Stimulated activated memory B cell treated with anti-CD40 and anti-IgM and Interleukin-4, amounts not matched to agents 10 μg/mL and 1 μg/mL and 100 μg/mL, for 72 hours (primary cell): ENCODE data around the gene BRD3OS.

ENCODE experiments used
- ATAC-seq: fragments of 150-1000 bp; cut with Tn5 transposase; 2 replicates; pipeline ENCODE4 v1.10.0; 2021
- H3K27ac Mint-ChIP-seq: one replicate; pipeline ENCODE4 v1.8.0; 2022; ENCODE audit warnings: mild to moderate bottlenecking, mixed read lengths
- H3K27me3 Mint-ChIP-seq: one replicate; pipeline ENCODE4 v1.8.0; 2022; ENCODE audit warnings: mixed read lengths
- H3K36me3 Mint-ChIP-seq: one replicate; pipeline ENCODE4 v1.8.0; 2022; ENCODE audit warnings: mixed read lengths
- H3K4me1 Mint-ChIP-seq: one replicate; pipeline ENCODE4 v1.8.0; 2022; ENCODE audit warnings: mixed read lengths
- H3K4me3 Mint-ChIP-seq: one replicate; pipeline ENCODE4 v1.8.0; 2022; ENCODE audit warnings: mild to moderate bottlenecking, moderate library complexity, mixed read lengths
- H3K9me3 Mint-ChIP-seq: one replicate; pipeline ENCODE4 v1.8.0; 2022; ENCODE audit warnings: mixed read lengths

Gene BRD3OS

DNA sequence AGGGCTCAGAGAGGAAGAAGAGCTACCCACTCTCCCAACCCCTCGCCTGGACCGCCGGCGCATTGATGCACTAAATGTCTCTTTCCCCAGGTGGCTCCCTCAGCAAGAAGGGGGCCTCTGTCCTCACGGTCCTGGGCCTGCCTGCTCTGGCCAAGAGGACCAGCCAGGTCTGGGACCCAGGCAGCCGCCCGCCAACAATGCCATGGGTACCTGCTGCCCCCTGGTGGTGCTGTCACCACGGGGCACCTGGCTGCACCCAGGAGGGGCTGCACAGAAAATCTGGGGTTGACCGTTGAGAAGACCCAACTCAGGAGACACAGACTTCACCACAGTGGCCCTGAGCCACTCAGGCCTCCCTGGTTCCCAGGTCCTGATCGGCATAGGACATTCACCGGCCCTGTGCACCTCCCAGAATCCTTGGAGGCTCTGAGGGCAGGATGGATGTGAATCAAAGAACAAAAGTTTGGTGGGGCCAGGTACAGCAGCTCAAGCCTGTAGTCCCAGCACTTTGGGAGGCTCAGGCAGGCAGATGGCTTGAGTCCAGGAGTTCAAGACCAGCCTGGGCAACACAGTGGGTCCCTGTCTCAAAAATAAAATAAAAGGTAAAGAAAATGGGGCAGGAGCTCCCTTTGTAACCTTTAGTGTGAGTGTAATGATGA lies 30.8 kb upstream of the BRD3OS start:
- H3K4me3 Mint-ChIP-seq = peak overlapping the region; percentile 83
- peak; percentile 55 for ATAC-seq
- H3K27me3 Mint-ChIP-seq = peaks cover 8% of the 10 kb centered on the region
- peak overlapping the region; percentile 59 for H3K27ac Mint-ChIP-seq
- H3K36me3 Mint-ChIP-seq = peaks cover 16% of the 10 kb centered on the region
- no peaks in the 10 kb centered on the region for H3K9me3 Mint-ChIP-seq
- H3K4me1 Mint-ChIP-seq = peaks cover 43% of the 10 kb centered on the region

DNA sequence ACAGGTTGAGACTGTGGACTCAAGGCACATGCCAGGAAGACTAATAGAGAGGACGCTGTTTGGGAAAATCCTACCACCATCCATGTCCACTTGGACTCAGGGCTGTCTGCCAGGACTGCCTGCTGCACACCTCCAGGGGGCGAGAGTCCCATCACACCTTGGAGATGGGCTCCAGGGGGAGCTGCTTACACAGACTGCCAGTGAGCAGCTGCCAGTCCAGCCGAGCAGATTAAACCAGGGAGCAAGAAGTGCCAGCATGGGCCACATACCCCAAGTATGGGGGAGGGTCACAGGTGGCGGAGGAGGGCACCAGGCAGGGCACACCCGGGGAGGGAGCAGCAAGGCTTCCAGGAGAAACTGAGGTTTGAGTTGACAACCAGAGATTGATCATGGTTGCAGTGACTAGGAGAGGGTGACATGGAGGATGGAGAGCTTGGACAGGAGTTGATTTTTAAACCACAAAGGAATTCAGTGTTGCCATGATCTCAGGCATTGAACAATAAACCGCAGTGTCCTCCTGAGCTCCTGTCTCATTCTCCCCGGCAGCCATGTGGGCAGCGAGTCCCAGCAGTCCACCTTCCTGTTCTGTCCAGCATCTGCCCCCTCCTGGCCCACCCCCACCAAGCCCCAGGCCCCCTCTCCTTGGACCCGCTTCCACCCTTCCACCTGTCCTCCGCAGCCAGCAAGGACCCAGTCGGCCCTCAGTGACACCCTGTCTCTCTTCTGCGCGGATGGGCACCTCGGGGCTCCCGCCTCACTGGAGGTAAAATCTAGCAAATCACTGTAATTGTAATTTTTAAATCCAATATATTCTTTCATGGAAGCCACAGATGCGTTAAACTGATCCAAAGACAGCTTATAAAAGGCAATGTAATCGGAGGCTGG lies 30.0 kb upstream of the BRD3OS start:
- H3K9me3 Mint-ChIP-seq = no peaks in the 10 kb centered on the region
- H3K4me1 Mint-ChIP-seq = peaks cover 39% of the 10 kb centered on the region
- no peak overlapping the region for H3K27ac Mint-ChIP-seq
- H3K36me3 Mint-ChIP-seq = peaks cover 9% of the 10 kb centered on the region
- peaks cover 15% of the 10 kb centered on the region for H3K27me3 Mint-ChIP-seq
- no peak overlapping the region for H3K4me3 Mint-ChIP-seq
- no peak for ATAC-seq

DNA sequence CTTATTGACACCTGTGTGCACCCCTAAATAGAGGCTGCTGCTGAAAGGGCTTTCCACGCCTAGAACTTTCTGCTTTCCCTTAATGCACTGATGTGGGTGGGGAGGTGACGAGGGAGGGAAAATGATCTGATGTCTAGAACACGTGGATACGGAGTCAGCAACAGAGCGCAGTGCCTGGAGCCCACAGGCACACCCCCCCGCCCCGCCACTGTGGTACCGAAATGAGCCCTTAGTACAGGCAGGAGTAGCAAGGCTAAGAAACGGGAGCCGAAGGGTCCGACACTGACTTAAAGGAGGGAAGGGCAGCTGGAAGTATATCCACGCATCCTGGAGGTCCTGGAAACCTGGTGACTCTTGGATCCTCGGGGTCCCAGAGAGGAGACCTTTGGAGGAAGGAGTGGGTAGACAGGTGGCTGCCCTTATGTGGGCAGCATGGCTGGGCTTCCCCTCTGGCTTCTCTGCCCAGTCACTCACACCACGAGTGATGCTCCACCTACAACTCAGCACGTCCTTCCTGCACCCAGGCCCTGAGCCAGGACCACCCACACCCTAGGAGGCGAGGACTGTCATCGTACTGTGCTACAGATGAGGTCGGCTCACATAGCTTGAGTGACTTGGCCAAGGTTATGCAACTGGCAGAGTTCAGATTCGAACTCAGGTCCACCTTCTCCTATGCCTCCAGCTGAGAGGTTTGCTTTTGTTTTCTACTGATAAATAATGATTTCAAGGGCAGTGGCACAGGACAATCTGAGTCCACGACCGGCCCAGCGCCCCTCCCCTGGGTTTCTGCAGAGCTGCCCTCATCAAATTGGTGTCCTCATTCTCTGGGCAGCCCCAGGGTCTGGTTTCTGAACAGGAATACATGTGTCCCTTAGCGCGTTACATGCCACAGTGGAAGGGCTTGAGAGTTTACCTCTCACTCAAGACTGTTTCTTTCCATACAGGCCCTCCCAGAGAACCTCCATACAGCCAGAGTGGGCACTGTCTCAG lies 28.5 kb upstream of the BRD3OS start:
- no peak for ATAC-seq
- H3K4me3 Mint-ChIP-seq = no peak overlapping the region
- no peaks in the 10 kb centered on the region for H3K9me3 Mint-ChIP-seq
- H3K4me1 Mint-ChIP-seq = peaks cover 32% of the 10 kb centered on the region
- no peaks in the 10 kb centered on the region for H3K36me3 Mint-ChIP-seq
- peaks cover 19% of the 10 kb centered on the region for H3K27me3 Mint-ChIP-seq
- no peak overlapping the region for H3K27ac Mint-ChIP-seq

DNA sequence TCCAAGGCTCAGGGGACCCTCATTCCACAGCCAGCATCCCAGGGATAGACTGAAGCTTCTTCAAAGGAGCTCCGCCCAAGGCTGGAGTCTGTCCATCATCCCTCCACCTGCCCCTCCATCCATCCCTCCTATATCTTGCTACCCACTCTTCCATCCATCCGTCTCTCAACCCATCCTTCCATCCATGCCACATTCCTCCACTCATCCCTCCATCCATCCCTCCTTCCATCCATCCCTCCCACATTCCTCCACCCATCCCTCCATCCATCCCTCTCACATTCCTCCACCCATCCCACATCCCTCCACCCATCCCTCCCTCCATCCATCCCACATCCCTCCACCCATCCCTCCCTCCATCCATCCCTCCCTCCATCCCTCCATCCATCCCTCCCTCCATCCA lies 27.7 kb upstream of the BRD3OS start:
- Mint-ChIP-seq H3K27me3 (peaks cover 25% of the 10 kb centered on the region), H3K9me3 (no peaks in the 10 kb centered on the region), H3K36me3 (no peaks in the 10 kb centered on the region), H3K27ac (no peak overlapping the region), H3K4me1 (peaks cover 32% of the 10 kb centered on the region), H3K4me3 (no peak overlapping the region)
- no peak for ATAC-seq

DNA sequence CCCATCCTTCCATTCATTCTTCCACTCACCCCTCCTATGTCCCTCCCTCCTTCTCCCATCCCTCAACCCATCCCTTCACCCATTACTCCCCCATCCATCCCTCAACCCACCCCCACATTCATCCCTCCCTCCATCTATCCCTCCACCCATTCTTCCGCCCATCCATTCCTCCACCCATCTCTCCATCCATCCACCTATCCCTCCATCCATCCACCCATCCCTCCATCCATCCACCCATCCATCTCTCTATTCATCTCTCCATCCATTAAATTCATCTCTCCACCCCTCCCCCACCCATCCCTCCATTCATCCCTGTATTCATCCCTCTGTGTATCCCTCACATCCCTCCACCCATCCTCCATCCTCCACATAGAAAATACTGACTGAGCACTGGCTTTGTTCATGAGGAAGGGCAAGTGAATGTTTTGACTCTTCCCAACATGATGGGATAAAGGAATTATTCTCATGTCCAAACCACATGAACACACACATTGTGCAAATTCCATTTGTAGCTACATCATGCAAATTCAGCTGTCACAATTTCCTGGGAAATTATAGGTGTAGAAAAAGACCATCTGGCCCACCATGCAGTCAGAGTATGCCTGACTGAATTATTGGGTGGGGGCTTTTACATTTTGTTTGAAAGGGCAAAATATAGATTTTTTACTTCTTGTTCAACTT lies 26.2 kb upstream of the BRD3OS start:
- Mint-ChIP-seq H3K27ac (no peak overlapping the region), H3K4me1 (peaks cover 27% of the 10 kb centered on the region), H3K27me3 (peaks cover 38% of the 10 kb centered on the region), H3K9me3 (peaks cover 4% of the 10 kb centered on the region), H3K36me3 (no peaks in the 10 kb centered on the region), H3K4me3 (no peak overlapping the region)
- ATAC-seq = no peak

DNA sequence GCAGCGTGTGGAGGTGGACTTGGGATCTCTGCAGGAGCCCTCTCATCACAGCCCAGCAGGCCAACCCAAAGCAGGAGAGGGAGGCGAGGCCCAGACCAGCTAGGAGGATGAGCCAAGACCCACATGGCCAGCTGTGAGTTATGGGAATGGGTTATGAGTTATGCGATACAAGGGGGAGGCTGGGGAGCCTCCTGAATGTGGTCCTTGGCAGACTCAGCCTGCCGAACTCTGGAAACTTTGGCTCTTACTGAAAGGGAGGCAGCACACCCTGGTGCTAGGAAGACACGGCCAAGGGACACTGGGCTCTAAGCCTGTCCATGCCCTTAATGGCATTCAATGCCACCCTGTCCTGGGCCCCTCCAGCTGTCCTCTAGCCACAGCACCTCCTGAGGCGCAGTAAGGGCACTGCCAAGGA lies 25.4 kb upstream of the BRD3OS start:
- ATAC-seq = no peak
- peaks cover 4% of the 10 kb centered on the region for H3K9me3 Mint-ChIP-seq
- peaks cover 44% of the 10 kb centered on the region for H3K27me3 Mint-ChIP-seq
- H3K36me3 Mint-ChIP-seq = no peaks in the 10 kb centered on the region
- H3K4me1 Mint-ChIP-seq = peaks cover 19% of the 10 kb centered on the region
- no peak overlapping the region for H3K27ac Mint-ChIP-seq
- no peak overlapping the region for H3K4me3 Mint-ChIP-seq

DNA sequence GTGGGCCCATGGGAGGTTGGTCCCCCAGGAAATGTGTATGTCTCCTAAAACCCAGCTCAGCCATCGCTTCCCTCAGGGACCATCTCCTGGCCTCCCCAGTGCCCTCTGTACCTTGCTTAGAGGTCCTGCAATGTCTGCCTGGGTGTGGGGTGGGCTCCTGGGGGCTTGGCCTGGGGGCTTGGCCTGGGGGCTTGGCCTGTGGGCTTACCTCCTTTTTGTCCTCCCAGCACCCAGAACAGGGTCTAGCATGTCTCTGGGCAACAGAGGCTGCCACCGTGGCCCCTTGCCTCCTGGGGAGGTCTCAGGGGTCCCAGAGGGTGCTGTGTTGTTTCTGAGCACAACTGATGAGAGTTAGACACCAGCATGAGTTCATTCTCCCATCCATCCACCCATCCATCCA lies 22.5 kb upstream of the BRD3OS start:
- Mint-ChIP-seq H3K27me3 (peaks cover 61% of the 10 kb centered on the region), H3K4me1 (peaks cover 6% of the 10 kb centered on the region), H3K9me3 (peaks cover 4% of the 10 kb centered on the region), H3K27ac (no peak overlapping the region), H3K36me3 (no peaks in the 10 kb centered on the region), H3K4me3 (no peak overlapping the region)
- ATAC-seq = no peak

DNA sequence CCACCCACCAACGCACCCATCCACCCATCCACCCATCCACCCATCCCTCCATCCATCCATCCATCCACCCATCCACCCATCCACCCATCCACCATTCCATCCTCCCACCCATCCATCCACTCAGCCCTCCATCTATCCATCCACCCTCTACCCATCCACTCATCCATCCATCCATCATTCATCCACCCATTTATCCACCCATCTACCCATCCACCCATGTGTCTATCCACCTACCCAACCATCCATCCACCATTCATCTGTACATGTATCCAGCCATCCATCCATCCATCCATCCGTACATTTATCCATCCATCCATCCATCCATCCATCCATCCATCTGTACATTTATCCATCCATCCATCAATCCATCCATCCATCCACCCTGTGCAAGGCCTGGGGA lies 22.0 kb upstream of the BRD3OS start:
- no peak overlapping the region for H3K27ac Mint-ChIP-seq
- ATAC-seq = no peak
- H3K4me1 Mint-ChIP-seq = peaks cover 6% of the 10 kb centered on the region
- H3K9me3 Mint-ChIP-seq = peaks cover 4% of the 10 kb centered on the region
- no peak overlapping the region for H3K4me3 Mint-ChIP-seq
- peaks cover 61% of the 10 kb centered on the region for H3K27me3 Mint-ChIP-seq
- no peaks in the 10 kb centered on the region for H3K36me3 Mint-ChIP-seq

DNA sequence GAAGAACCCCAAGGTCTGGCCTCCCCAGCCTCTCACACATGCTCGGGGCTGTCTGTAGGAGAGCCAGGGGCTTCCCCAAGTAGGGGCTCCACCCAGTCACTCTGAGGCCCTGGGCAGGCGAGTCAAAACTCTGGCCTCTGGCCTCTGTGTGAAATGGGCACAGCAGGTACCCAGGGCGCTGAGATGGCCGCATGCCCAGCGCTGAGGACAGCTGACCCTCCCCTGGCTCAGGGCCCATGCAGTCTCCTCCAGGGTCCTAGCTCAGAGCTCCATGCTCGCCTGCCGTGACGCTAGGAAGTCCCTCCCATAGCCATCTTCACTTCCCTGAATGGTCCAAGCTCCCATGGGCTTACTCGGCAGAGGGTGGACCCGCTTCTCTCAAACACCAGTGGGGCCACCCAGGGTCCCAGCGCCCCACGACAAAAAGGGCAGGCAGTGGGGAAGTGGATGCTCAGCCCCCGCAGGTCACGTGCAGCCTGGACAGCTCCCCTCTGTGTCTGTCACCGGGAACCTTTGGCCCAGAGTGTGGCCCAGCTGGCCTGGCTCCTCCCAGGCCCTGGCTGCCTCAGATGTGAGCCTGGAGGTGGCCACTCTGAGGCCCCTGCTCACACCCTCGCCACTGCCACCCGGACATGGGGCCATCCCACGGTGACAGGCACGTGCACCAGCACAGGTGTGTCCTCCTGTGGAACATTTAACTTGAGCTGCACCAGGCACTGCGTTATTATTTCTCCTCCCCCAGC lies 21.0 kb upstream of the BRD3OS start:
- peaks cover 55% of the 10 kb centered on the region for H3K27me3 Mint-ChIP-seq
- H3K4me1 Mint-ChIP-seq = peaks cover 6% of the 10 kb centered on the region
- no peak overlapping the region for H3K27ac Mint-ChIP-seq
- H3K4me3 Mint-ChIP-seq = no peak overlapping the region
- H3K36me3 Mint-ChIP-seq = no peaks in the 10 kb centered on the region
- peak; percentile 46 for ATAC-seq
- peaks cover 4% of the 10 kb centered on the region for H3K9me3 Mint-ChIP-seq

DNA sequence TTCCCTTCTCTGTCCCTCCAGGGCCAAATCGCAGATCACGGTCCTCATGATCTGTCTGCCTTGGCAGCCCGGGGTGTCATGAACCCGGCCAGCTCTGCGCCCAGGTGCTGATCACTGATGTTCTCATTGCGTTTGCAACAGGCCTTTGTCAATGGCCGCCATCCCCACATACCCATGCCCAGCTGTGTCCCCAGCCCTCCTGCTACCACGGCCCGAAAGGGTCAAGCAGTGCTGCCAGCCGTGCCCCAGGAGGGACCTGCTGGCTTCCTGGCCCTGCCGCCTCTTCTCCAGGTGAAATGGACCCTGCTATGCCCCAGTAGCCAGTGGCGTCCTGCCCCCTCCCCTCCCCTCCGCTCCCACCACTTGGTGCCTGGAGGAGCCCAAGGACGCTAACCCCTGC lies 20.4 kb upstream of the BRD3OS start:
- no peak for ATAC-seq
- H3K4me1 Mint-ChIP-seq = peaks cover 6% of the 10 kb centered on the region
- H3K36me3 Mint-ChIP-seq = no peaks in the 10 kb centered on the region
- H3K27me3 Mint-ChIP-seq = peaks cover 50% of the 10 kb centered on the region
- no peak overlapping the region for H3K4me3 Mint-ChIP-seq
- H3K9me3 Mint-ChIP-seq = peaks cover 4% of the 10 kb centered on the region
- H3K27ac Mint-ChIP-seq = no peak overlapping the region

DNA sequence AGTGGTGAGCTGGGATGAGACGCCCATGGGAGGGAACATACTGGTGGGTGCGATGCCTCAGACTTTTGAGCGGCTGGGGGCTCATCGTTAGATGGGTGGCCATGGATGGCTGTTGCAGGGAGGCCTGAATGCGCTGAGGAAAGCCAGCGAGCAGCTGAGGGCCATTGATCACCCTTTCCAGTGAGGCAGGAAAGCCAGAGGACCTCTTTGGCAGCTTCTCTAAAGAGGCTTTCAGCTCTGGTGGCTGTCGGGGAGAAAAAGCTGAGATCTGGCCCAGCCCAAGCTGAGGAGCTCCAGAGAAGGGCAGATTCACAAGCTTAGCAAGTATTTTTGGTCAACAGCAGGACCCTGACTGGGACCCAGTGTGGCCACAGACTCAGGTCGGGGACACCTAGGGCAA lies 19.9 kb upstream of the BRD3OS start:
- Mint-ChIP-seq H3K36me3 (no peaks in the 10 kb centered on the region), H3K27ac (no peak overlapping the region), H3K9me3 (peaks cover 4% of the 10 kb centered on the region), H3K4me3 (no peak overlapping the region), H3K27me3 (peaks cover 45% of the 10 kb centered on the region), H3K4me1 (peaks cover under 1% of the 10 kb centered on the region)
- no peak for ATAC-seq

DNA sequence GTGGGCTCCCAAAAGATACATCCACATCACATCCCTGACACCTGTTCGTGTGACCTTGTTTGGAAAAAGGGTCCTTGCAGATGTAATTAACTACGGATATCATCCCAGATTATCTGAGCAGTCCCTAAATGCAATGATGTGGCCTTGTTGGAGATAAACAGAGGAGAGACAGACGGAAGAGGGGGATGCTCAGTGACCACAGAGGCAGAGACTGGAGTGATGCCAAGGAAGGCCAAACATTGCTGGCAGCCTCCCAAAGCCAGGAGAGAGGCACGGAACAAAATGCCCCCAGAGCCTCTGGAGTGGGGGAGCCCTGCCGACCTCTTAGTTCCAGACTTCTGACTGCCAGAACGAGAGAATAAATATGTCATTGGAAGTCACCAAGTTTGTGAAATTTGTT lies 18.1 kb upstream of the BRD3OS start:
- Mint-ChIP-seq H3K36me3 (no peaks in the 10 kb centered on the region), H3K9me3 (peaks cover 6% of the 10 kb centered on the region), H3K4me3 (no peak overlapping the region), H3K27me3 (peaks cover 41% of the 10 kb centered on the region), H3K4me1 (no peaks in the 10 kb centered on the region), H3K27ac (no peak overlapping the region)
- ATAC-seq = no peak

DNA sequence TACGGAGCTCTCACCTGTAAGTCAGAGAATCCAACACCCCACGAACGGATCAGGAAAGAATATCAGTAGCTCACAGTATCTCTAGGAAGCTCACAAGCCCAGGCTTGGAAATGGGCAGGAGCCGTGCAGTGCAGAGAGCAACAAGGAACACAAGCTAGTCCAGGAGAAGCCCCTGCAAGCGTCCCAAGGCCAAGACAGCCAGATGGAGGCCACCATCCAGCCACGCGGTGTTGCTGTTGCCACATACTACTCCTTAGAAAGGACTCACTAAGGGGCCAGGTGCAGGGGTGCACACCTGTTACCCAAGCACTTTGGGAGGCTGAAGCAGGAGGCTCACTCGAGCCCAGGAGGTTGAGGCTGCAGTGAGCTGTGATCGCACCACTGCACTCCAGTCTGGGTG lies 17.7 kb upstream of the BRD3OS start:
- H3K27ac Mint-ChIP-seq = no peak overlapping the region
- no peaks in the 10 kb centered on the region for H3K4me1 Mint-ChIP-seq
- no peak for ATAC-seq
- H3K4me3 Mint-ChIP-seq = no peak overlapping the region
- H3K36me3 Mint-ChIP-seq = no peaks in the 10 kb centered on the region
- peaks cover 6% of the 10 kb centered on the region for H3K9me3 Mint-ChIP-seq
- H3K27me3 Mint-ChIP-seq = peaks cover 36% of the 10 kb centered on the region
